Measurements from ENCODE around the gene ECSCR.
"Not testable (repeated sequence)": the region's sequence is repeated elsewhere in the genome, so short reads cannot be mapped to it uniquely, and the experiment has no call there.

ECSCR gene

DNA sequence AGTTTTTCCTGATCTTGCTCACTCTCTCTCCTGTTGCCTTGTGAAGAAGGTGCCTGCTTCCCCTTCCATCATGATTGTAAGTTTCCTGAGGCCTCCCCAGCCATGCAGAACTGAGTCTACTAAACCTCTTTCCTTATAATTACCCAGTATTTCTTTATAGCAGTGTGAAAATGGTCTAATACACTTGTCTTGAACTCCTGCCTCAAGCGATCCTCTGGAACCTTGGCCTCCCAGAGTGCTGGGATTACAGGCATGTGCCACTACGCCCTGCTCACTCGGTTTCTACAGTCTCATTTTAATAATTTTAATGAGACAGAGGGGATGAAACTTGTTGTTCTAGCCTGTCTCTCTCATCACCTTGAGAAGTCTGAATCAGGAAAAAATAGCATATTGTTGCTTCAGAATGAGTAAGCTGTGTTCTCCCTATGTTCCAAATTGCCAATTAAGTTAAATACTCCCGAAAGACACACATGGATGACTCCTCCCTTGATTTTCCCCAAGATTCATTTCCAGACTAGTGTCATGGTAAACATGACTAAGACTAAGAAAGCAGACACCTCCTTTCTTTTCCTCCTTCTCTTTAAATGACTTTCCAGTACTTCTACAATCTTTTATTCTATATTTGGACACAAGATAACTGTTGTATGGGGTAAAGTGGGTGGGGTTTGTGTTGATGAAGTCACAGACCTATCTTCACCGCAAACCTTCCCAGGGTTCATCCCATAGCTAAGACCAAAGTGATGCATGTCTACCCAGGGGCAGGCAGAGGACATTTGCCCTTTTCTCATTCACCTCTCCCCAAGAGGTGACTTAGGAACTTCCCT is 15.4 kb downstream of the ECSCR start:
- peak; percentile 35 for DNase-seq (ENCODE audit: low read depth)

DNA sequence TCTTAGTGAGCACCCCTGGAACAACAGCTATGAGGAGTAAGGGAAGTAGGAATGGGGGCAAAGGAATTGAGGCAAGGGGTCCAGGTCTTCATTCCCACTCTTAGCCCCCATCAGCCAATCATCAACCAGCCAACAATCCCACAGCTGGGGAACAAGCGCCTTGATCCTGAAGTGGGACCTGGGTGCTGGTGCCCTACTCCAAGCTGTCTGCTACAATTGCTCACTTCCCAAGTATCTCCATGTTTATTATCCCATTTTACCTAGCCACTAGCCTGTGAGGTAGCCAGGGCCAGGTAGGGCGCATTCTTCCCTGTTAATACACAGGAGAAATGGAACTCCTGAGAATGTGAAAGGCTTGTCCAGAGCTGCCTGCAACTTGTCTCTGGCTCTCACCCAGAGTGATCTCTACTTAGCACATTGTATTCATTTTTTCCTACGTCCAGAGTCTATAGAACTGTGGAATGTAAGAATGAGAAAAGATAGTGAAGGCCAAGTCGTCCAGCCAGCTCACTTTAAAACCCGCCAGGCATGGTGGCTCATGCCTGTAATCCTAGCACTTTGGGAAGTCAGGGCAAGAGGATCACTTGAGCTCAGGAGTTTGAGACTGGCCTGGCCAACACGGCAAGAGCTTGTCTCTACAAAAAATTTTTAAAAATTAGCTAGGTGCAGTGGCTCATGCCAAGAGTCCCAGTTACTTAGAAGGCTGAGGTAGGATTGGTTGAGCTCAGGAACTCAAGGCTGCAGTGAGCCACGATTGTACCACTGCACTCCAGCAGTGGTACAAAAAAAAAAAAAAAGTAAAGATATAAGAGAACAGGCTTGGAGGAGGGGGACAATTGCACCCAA is 17.0 kb downstream of the ECSCR start:
- peak; percentile 90 for DNase-seq (ENCODE audit: low read depth)

DNA sequence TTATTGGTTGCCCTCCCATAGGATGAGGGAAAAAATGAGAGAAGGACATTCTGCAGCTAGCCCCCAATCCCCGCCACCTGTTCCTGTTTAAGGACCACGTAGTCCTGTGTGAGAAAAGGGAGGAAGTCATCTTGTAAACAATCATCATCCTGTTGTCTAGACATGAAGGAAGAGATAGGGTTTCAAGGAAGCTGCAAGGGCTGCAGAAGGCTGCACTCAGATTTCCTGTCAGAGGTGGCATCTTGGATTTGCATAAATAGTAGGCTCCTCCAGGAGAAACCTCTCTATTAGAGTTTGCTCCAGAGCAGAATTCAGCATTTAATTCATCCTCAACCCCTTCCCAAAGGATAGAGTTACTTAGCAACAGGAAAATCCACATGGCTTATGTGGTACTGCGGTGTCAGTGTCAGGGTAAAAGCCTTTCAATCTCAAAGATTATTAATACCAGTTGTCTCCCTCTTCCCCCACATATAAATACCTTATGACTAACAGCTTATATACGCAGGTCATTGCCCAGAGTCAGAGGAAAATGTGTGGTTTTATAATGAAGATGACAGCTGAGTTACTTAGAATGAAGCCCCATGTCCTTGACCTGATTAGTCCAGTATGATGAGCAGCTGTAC is 18.6 kb downstream of the ECSCR start:
- peak; percentile 89 for DNase-seq (ENCODE audit: low read depth)

DNA sequence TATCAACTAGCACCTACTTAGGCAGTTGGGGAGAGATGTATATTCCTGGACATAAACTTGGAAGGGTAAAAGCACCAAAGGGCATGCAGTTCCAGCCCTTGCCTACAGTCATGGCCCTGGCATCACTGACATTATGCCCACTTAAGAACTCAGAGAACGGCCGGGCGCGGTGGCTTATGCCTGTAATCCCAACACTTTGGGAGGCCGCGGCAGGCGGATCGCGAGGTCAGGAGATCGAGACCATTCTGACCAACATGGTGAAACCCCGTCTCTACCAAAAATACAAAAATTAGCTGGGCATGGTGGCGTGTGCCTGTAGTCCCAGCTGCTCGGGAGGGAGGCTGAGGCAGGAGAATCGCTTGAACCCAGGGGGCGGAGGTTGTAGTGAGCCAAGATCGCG is 22.1 kb downstream of the ECSCR start:
- DNase-seq (ENCODE audit: low read depth), result not testable (repeated sequence)

DNA sequence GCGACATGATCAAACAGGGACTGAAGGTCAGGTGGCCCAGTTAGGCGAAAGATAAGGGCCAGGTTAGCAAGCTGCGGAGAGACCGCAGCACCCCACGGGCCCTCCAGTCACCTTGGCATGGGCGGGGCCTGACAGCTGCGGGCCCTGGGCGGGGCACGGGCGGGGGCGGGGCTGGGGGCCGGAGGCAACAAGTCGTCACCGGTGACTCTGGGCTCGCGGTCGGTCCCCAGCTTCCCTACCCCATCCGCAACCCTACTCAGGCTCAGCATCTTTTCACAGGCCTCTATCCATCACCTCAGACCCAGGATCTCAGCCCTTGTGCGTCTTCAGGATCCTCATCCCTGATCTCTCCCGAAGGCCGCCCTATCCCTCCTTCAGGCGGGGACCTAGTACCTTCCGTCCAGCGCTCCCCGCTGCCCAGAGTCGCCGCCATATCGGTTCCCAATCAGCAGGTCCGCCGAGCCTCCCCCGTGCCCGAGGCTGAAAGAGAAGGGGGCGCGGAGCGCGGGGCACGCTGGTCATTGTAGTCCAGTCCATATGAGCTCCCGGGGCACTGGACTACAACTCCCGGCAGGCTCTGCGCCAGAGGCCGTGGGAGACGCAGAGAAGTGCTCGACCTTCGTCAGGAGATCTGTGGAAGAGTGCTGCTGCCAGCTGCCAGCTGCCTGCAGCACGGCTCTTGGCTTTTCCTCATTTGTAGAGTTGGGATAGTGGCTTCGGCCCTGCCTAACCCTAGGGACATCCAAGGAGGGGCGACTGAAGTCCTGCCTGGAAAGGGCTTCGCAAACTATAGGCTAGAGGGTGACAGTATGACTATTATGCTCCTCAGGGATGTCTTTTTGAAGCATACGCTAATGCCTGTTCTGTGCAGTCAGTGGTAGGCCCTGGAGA is 23.3 kb downstream of the ECSCR start, which contains the start of gene DNAJC18:
Gene DNAJC18, minus strand, starts transcription at position 513 of the 891 bp plus-strand sequence. Its CDS starts 80 bp downstream, at position 433.
- DNase-seq (ENCODE audit: low read depth), result peak; percentile 90

DNA sequence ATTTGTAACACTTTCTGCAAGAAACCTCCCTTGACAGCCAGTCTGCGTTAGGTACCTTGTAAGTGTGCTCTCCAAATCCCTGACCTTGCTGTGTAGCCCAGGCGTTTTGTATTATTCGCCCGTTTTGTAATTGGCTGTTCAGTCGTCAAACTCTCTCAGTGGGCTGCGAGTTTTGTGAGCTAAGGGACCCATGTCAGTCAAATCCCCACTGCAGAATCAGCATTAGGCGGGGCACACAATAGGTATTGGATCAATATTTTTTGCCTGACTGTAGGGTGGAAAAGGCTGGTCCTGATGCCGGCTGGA is 23.9 kb downstream of the ECSCR start:
- DNase-seq (ENCODE audit: low read depth), result no peak

DNA sequence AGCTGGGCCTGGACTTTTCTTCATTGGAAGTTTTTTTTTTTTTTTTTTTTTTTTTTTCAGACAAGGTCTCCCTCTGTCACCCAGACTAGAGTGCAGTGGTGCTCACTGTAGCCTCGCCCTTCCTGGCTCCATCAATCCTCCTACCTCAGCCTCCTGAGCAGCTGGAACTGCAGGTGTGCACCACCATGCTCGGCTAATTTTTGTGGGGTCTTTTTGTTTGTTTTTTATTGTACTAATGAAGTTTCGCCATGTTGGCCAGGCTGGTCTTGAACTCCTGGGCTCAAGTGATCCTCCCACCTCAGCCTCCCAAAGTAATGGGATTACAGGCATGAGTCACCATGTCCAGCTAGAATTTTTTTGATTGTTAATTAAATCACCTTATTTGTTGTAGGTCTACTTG is 26.9 kb downstream of the ECSCR start:
- DNase-seq (ENCODE audit: low read depth), result no peak

DNA sequence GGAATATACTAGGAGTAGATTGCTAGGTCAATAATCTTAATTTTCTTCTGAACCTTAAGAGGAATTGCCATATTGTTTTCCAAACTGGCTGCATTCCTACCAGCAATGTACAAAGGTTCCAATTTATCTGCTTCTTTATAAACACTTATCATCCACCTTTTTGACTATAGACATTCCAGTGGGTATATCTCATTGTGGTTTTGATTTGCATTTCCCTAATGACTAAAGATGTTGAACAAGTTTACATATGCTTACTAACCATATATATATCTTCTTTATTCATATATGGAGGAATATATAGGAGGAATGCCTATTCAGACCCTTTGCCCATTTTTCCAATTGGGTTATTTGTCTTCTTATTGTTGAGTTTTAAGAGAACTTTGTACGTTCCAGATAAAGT is 30.8 kb downstream of the ECSCR start:
- DNase-seq (ENCODE audit: low read depth), result no peak

DNA sequence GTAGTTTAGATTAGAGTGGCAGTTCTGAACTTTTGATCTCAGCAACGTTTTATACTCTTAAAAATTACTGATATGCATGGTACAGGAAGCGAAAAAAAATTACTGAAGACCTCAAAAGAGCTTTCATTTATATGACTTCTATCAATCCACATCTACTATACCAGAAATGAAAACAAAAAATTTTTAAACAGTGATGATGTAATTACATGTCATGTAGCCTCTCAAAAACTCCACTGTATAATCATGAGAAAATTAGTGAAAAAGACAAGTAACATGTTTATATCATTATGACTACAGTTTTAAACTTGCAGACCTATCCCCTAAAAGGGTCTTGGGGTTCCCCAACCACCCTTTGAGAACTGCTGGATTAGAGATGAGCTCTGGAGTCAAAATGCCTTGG is 32.5 kb downstream of the ECSCR start:
- no peak for DNase-seq (ENCODE audit: low read depth)

DNA sequence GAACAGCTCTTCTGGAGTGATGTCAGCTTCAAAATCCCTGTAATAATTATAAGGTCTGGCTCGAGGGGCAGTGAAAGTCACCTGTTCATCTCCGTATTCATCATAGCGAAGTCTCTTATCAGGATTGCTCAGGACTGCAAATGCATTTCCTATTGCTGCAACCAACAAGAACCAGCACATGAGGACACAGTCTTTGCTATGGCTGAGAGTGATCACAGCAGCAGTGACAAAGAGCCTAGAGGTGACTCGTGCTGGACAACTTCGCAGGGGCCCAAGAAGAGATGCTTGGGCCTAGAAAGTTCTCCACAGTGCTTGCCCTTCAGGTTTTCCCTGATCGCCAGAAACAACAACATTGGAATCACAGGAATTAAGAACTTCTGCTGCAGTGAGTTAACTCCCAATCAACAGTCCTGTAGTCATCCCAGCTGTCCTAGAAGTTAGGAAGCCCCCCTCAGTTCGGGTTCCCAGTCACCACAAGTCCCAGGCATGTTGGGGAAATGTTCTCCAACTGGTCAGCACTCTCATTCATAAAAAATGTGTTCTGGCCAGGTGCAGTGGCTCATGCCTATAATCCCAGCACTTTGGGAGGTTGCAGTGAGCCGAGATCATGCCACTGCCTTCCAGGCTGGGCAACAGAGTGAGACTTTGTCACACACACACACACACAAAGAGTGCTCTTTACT is 36.2 kb downstream of the ECSCR start:
- no peak for DNase-seq (ENCODE audit: low read depth)

DNA sequence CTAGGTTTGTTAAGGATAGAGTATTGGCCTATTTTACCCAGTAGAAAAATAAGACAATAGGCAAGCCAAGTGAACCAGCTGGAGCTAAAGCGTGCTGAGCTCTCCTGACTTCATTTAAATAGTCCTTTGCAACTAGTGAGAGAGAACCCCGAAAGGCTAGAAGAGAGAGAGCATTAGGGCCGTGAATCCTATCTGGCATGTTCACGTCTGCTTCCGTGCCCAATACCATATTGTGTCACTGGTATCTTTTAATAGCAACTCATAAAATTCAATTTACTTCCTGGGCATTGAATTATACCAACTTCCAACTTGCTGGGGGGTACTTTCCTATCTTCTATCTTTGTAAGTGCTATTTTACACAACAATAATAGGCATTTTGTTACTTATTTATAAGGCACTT is 37.0 kb downstream of the ECSCR start:
- DNase-seq (ENCODE audit: low read depth), result no peak

DNA sequence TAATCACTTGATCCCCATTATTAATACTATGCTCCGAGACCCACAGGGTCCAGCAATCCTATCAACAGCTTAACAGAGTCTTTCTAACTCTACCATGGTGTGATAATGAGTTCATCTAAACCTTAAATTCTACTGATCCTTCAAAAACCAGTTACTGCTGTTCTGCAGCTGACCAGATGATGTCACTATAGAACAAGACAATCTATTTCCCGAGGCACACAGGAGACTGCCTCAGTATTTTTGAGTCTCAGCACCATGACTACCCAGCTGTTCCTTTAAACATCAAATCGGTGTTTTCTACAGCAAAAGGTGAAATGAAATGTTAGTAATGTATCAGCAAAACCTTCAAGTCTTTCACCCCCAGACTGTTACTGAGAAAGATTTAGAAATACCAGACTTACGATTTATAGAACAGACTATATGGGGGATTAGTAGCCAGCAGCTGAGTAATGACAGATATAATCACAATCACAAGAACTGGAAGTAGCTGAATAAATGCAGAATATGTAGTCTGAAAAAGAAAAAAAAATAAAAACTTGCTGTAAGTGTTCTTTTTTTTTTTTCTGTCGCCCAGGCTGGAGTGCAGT is 40.1 kb downstream of the ECSCR start:
- DNase-seq (ENCODE audit: low read depth), result peak; percentile 74

DNA sequence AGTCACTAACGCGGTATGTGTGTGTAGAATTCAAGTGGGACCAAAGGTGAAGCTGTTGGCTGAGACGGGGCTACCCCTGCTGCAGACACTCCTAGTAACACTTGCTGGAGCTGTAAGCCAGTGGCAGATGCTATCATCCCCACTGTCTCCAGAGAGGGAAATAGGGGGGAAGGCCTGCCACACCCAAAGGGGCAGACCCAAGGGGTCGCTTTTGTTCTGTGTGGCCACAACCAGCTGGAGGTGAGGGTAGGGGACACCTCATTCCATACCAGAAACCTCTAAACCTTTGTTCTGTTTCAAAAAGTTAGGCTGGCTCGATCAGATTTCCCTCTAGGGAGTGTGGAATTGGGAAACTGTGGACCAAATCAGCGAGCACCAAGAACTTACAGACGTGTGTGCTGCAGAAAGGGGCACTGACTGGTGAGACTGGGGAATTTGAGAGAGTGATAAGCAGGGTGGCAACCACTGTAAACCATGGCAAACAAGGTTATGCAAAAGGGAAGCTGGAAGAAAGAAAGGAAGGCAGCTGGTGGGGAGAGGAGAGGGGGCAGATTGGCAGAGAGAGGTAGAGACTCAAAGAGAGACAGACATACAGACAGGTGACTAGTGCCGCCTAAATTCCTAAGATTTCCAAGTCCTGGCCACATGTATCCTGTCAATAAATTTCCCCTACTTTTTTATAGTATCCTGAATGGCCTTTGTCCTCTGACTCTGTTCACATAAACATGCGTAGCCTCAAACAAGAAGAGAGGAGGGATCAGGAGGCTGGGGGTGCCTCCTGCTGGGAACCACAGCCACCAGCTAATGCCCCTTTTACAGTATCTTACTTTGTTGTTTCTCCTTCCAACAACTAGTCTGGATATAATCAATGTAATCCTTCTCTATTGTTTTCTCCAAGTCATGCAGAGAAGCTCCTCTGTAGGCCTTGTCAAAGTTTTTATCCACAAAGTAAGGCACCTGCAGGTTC is 43.0 kb downstream of the ECSCR start:
- no peak for DNase-seq (ENCODE audit: low read depth)

DNA sequence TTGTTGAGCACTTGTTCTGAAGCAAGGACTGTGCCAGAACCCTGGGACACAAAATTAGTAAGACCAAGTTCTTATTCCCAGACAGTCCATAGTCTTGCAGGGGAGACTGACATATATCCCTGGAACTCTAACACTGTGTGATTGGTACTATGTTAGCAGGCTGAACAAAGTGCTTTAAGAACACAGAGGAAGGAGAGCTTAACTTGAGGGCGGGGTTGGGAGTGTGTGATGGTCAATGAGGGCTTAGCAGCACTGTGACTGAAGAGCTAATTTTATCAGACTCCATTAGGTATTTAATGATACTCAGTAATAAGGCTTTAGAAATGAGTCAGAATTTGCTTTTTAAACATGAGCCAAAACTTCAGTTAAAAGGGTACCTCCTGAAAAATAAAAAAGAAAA is 43.8 kb downstream of the ECSCR start:
- DNase-seq (ENCODE audit: low read depth), result no peak

DNA sequence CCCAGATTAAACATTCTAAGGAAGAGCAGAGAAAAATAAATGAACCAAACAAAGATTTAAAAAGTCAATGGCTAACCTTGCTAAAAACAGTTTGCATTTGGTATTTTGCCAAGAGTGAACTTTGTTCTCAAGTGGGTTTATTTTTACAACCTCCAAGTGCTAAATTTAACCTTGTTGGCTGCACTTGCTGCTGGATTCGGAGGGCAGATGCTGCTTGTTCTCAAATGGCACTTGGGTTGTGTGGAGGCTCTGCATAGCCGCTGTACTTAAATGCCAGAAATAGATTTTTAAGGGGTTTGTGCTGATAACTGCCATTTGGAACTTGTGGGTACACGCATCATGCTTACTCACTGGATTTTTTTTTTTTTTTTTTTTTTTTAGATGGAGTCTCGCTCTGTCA is 45.3 kb downstream of the ECSCR start:
- no peak for DNase-seq (ENCODE audit: low read depth)

DNA sequence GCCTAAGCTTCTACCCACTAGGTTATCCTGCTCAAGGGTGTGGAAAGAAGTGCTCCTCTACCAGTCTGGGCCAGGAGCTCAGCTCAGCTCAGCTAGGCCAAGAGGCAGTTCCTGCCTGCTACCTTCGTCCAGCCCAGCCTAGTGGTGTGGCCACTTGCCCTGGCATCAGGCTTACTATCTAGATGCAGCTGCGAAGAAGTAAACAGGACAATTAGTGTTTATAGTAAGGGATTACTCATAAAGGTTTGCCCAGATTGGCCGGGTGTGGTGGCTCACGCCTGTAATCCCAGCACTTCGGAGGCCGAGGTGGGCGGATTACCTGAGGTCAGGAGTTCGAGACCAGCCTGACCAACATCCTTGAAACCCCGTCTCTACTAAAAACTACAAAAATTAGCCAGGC is 45.9 kb downstream of the ECSCR start:
- no peak for DNase-seq (ENCODE audit: low read depth)

DNA sequence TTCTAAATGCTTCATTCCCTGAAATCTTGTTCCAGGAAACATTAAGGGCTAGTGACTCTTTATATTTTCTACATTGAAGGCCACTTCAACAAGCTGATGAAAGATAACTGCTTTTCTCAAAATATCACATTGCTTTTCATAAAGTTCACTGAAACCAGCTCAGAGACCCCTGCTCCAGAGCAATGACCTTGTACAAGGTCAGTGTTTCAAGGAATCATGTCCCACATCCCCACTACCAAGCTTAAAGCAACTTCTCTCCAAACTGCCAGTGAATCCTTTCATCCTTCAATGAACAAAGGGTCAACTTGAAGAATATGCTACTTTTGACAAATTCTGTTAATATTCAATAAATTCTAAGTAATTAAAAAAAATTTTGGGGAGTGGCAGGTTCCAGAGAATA is 46.7 kb downstream of the ECSCR start:
- no peak for DNase-seq (ENCODE audit: low read depth)

DNA sequence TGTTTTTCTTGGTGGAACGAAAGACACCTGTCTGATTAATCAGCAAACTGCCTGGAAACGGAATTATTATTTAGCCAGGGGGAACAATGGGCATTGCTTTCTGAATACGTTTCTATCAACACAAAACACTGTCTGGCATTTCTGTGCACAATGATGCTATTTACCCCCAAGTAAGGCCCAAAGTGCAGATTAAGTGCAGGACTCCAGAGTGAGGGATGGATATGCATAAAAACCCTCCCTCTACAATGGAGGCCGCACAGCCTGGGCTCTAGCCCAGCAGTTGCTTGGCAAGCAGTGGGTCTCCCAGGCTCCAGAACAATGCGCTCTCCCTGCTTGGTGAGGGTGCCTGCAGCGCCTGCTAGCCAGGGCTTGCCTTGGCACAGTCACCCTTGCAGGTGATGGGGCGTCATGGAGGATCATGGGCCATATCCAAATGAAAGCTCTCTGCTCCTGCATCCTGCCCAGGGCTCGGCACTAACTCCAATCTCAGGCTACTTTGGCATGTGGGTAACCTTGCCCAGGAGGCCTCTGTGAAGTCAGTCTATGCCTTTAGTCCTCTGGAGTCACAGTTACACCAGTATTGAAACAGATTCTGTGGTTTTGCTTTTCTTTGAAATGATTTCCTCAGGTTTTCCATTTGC is 47.2 kb downstream of the ECSCR start:
- no peak for DNase-seq (ENCODE audit: low read depth)

DNA sequence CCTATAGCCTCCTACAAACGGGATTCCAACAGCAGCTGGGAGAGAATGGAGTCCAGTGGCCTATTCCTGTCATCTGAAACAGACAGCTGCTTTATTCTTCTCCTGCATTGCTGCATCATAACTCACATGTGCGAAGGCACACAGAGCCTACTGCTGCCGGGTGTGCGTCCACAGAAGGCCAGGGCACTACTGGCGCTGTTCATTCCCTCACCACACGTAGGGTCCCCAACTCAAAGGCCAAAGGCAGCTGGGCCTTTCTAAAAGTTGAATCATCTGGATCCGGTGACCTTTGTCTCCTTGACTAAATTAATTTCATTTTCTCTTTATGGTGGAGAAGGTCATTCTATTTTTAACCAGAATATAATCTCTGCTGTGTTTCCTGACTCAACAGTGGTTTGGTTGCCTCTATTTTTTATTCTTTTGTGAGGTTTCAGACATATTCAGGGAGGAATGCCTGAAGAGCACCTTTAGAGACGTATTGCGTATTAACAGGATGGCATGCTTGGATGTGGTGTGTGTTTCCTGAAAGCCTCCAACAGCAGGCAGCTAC is 47.9 kb downstream of the ECSCR start:
- DNase-seq (ENCODE audit: low read depth), result no peak
